Endothelial cell (in vitro differentiated cells): ENCODE data around the gene PODXL2. TPM values are rescaled to one million over a fixed set of nuclear protein-coding genes. Genes with fewer than 3 reads are reported as not detected.

ENCODE experiments used
- DNase-seq: peaks from one replicate; pipeline ENCODE4 v3.0.0; 2021; ENCODE audit warnings: low spot score
- H3K27ac Mint-ChIP-seq: one replicate; pipeline ENCODE4 v1.8.0; 2021; ENCODE audit warnings: mixed read lengths, inconsistent platforms; ENCODE audit not compliant: unreplicated experiment
- H3K27me3 Mint-ChIP-seq: one replicate; pipeline ENCODE4 v1.8.0; 2021; ENCODE audit warnings: mild to moderate bottlenecking, moderate library complexity, mixed read lengths, inconsistent platforms; ENCODE audit not compliant: unreplicated experiment
- H3K36me3 Mint-ChIP-seq: one replicate; pipeline ENCODE4 v1.8.0; 2021; ENCODE audit warnings: mild to moderate bottlenecking, low read depth, mixed read lengths, inconsistent platforms; ENCODE audit not compliant: unreplicated experiment
- H3K4me1 Mint-ChIP-seq: one replicate; pipeline ENCODE4 v1.8.0; 2021; ENCODE audit warnings: mild to moderate bottlenecking, mixed read lengths, inconsistent platforms; ENCODE audit not compliant: unreplicated experiment
- H3K4me3 Mint-ChIP-seq: one replicate; pipeline ENCODE4 v1.8.0; 2021; ENCODE audit warnings: mild to moderate bottlenecking, mixed read lengths, inconsistent platforms; ENCODE audit not compliant: unreplicated experiment
- H3K9me3 Mint-ChIP-seq: one replicate; pipeline ENCODE4 v1.8.0; 2021; ENCODE audit warnings: mixed read lengths, inconsistent platforms; ENCODE audit not compliant: unreplicated experiment
- CTCF ChIP-seq: fragments of 200-600 bp; sonication (generic); IDR thresholded peaks from one replicate; pipeline ENCODE4 v1.5.0; 2021; ENCODE audit warnings: antibody characterized with exemption; ENCODE audit not compliant: unreplicated experiment
- total RNA-seq: library from RNA; stranded (reverse); fragmentation: NEBNext Ultra II Directional; extraction: Animal tissue kit (Norgen Biotek cat#: 25700); gene quantifications from one replicate; pipeline ENCODE4 v1.2.1, GENCODE V29; 2021; ENCODE audit not compliant: unreplicated experiment

The PODXL2 gene
- total RNA-seq, 1 donor from 2014 or later = 16.4 TPM

DNA sequence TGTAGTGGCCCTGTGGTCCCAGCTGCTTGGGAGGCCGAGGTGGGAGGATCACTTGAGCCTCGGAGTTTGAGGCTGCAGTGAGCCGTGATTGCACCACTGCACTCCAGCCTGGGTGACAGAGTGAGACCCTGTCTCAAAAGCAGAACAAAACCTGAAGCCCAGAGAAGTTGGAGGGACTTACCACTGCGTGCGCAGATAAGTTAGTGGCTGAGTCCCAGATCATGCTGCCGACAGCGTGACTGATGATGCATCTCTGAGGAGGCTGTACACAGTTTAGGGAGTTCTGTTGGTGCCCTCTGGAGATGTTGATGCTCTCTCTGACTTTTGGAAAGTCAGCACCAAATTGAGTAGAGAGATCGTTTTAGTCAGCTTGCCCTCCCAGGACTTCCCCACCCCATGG, 27.9 kb downstream of the PODXL2 start:
- Mint-ChIP-seq H3K36me3 (no peaks in the 10 kb centered on the region), H3K4me1 (peaks cover 4% of the 10 kb centered on the region), H3K27ac (no peak overlapping the region), H3K4me3 (no peak overlapping the region), H3K27me3 (no peaks in the 10 kb centered on the region), H3K9me3 (no peaks in the 10 kb centered on the region)
- no peak for DNase-seq
- TF ChIP-seq CTCF = no peak

GRCh38 chr3:127658234-127658633, 29.2 kb downstream of the PODXL2 start:
- H3K9me3 Mint-ChIP-seq = no peaks in the 10 kb centered on the region
- H3K27ac Mint-ChIP-seq = no peak overlapping the region
- no peaks in the 10 kb centered on the region for H3K27me3 Mint-ChIP-seq
- no peak for DNase-seq
- peaks cover 4% of the 10 kb centered on the region for H3K4me1 Mint-ChIP-seq
- no peak overlapping the region for H3K4me3 Mint-ChIP-seq
- no peaks in the 10 kb centered on the region for H3K36me3 Mint-ChIP-seq
- TF ChIP-seq CTCF = no peak

DNA sequence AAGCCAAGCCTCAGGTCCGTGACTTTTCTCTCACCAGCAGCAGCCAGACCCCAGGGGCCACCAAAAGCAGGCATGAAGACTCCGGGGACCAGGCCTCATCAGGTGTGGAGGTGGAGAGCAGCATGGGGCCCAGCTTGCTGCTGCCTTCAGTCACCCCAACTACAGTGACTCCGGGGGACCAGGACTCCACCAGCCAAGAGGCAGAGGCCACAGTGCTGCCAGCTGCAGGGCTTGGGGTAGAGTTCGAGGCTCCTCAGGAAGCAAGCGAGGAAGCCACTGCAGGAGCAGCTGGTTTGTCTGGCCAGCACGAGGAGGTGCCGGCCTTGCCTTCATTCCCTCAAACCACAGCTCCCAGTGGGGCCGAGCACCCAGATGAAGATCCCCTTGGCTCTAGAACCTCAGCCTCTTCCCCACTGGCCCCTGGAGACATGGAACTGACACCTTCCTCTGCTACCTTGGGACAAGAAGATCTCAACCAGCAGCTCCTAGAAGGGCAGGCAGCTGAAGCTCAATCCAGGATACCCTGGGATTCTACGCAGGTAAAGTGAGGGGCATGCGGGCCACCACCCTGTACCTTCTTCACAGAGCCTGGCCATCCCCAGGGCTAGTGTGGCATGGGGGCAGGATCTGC, 31.8 kb downstream of the PODXL2 start:
- Mint-ChIP-seq H3K4me3 (no peak overlapping the region), H3K4me1 (peaks cover 4% of the 10 kb centered on the region), H3K36me3 (no peaks in the 10 kb centered on the region), H3K9me3 (no peaks in the 10 kb centered on the region), H3K27me3 (no peaks in the 10 kb centered on the region), H3K27ac (no peak overlapping the region)
- TF ChIP-seq CTCF = no peak
- DNase-seq = no peak

GRCh38 chr3:127661600-127661999, 32.6 kb downstream of the PODXL2 start:
- H3K27me3 Mint-ChIP-seq = no peaks in the 10 kb centered on the region
- no peak for DNase-seq
- H3K27ac Mint-ChIP-seq = no peak overlapping the region
- H3K36me3 Mint-ChIP-seq = no peaks in the 10 kb centered on the region
- H3K4me1 Mint-ChIP-seq = peaks cover 4% of the 10 kb centered on the region
- no peaks in the 10 kb centered on the region for H3K9me3 Mint-ChIP-seq
- H3K4me3 Mint-ChIP-seq = no peak overlapping the region
- TF ChIP-seq CTCF = no peak

DNA sequence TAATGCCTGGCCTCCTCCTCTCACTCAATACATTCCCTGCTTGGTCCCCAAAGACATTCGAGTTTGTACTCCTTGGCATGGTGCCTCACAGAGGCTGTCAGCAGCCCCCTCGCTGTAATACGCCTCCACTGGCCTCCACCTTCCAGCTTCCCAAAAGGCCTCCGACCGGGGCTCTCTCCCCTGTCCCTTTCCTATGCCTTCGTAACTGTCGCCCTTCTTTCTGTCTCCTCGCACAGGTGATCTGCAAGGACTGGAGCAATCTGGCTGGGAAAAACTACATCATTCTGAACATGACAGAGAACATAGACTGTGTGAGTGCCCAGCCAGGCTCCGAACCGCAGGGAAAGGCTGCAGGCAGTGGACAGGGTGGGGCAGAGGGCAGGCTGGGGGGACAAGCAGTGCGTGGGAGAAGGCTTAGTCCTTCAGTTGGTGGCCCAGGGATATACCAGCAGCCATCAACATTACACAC, 33.0 kb downstream of the PODXL2 start:
- DNase-seq = no peak
- Mint-ChIP-seq H3K4me3 (no peak overlapping the region), H3K9me3 (no peaks in the 10 kb centered on the region), H3K27ac (no peak overlapping the region), H3K4me1 (peaks cover 4% of the 10 kb centered on the region), H3K27me3 (peaks cover under 1% of the 10 kb centered on the region), H3K36me3 (no peaks in the 10 kb centered on the region)
- TF ChIP-seq CTCF = no peak
